ENCODE measurements around the gene HIVEP3.

- TF ChIP-seq POLR2AphosphoS5 (IDR thresholded peaks at IDR 0.05; ENCODE audit: low read depth, low read length) (no peak), CTCF (IDR thresholded peaks at IDR 0.05) (no peak), REST (IDR thresholded peaks at IDR 0.05; ENCODE audit: insufficient read depth in 1 of 2, low read depth in 2 of 2, low read length in 1 of 2) (no peak), SIN3A (IDR thresholded peaks at IDR 0.05; ENCODE audit: borderline replicate concordance, insufficient read depth, low read depth, low read length) (no peak)
These were observed 191.6 kb downstream of the HIVEP3 start for GRCh38 chr1:41726899-41727748.

Data from Panc1 (cell line).